DMS79 treated with DMSO at 0.1 percent for 48 hours (cell line): ENCODE measurements around the gene YTHDF1.

ENCODE experiments used
- DNase-seq: peaks from one replicate; lab custom pipeline; 2025; lab: John Stamatoyannopoulos, UW

YTHDF1 gene

DNA sequence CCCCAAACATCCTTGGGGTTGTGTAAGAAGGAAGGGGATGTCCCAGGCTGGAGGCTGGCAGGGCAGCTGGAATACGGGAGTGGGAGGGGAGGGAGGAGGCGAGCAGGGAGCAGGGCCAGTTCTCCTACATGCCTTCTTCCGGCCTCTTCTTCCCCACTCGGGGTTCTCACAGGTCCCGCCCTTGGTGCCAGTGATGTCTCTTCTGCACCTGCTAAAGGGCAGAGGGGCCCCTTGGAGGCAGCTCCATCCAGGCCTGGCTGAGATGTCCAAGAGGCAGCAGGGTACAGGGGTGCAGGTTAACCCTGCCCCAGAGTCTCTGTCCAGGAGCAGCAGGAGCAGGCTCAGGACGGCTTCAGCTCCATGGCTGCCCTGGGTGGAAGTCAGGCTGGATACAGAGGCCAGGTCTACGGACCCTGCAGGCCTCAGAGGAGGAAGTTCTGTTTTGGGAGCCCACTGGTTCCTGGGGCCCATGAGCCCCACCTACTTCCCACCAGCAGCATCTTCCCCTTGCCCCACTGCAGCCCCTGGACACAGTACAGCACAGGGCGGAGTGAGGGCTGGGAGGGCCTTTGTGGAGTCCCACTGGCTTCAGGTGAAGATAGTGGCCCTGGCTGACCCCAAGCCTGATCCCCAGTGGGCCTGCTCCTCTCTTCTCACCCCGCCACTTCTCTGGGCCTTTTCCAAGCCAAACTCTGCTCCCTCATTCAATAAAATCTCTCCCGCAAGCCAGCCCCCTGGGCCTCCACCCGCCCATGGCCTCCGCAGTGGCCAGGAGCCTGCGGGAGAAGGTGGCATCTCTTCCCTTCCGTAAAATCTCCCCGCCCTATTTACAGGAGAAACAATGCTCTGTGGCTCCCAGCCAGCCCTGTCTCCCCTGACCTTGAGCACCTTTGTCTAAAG, 60.4 kb downstream of the YTHDF1 start:
- no peak for DNase-seq

DNA sequence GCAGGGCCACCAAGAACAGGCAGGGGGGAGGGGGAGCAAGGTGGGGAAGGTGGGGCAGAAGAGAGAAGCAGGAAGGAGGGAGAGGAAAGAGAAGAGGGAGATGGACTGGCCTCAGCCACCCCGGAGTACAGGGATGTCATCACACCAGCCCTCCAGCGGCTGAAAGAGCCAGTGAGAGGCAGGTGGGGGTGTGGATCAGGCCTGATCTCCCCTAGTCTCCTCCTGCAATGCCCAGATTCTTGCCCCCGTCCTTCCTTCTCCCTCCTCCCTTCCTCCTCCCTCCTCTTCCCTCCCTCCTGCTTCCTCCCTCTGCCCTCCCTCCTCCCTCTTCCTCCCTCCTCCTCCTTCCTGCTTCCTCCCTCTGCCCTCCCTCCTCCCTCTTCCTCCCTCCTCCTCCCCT, 61.5 kb downstream of the YTHDF1 start:
- no peak for DNase-seq

DNA sequence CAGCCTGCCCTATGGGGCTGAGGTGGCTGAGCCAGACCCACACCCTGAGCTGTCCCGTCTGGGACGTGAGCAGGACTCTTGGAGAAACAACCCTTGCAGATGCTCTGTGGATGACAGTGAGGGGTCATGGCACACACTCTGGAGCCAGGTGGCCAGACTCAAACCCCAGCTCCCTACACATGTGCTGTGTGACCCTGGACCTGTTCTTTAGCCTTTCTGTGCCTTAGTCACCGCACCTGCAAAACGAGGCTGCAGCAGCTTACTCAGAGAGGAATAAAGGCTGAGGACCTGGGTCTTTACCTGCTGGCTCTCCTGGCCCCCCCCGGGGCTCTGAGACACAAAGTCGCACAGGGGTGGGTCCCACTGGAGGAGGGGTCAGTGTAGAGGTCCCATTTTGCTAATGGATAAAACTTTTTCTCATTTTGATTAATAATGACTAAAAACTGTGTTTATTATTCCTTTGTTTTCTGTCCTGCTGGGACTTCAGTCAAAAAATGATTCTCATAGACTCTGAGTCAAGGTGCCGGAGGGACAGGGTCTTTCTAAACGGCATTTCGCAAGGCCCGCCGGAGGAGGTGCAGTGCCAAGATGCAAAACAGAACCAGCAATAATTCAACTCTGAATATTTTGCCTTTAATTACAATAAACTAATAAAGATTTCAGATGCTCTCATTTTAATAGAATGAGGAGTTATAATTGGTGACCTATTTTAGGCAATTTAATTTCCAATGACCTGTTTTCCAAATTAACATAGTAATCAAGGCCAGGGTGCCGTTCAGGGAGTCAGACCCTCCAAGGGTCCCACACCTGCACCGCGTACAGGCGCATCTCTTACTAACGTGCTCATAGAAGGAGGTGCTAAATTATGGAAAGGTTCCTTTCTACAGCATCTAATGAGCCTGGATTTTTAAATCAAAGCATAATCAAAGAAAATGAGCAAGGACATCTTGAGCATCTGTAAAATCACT, 62.4 kb downstream of the YTHDF1 start:
- no peak for DNase-seq

DNA sequence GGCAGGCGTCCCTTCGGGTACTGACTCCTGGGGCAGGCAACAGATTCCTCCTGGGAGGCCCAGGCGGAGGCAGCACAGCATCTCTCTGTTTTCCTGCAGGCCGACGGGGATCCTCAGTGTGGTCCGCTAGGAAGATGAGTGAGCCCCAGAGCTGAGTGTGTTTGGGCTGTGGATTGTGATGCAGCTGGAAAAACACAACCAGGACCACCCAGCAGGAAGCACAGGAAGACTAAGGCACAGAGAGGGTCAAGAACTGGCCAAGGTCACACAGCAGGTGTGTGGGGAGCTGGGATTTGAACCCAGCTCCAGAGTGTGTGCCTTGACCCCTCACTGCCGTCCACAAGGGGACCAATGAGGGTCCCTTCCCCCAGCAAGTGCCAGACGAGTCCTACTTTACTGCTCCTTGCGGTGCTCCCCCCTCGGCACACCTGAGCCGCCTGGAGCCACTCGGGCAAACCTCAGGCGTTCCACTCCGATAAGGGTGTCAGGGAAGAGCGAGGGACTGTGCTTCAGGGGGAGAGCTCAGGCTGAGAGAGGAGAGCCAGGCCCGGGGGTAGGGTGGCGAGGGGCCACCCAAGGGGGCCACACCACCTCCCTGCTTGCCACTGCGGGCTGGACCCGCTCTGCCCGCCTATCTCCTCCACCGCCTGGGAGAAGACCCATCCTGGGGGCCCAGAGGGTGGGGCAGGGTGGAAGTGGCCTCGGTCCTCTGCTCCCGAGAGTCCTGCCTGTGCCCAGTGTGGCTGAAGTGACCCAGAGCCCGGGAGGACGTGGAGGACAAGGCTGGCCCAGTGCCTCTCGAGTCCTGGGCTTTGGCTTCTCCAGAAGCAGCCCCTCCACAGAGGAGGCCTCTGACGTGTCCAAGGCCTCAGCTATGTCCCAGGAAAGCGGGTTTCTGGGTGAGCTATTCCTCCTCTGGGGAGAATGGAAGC, 63.3 kb downstream of the YTHDF1 start:
- no peak for DNase-seq

DNA sequence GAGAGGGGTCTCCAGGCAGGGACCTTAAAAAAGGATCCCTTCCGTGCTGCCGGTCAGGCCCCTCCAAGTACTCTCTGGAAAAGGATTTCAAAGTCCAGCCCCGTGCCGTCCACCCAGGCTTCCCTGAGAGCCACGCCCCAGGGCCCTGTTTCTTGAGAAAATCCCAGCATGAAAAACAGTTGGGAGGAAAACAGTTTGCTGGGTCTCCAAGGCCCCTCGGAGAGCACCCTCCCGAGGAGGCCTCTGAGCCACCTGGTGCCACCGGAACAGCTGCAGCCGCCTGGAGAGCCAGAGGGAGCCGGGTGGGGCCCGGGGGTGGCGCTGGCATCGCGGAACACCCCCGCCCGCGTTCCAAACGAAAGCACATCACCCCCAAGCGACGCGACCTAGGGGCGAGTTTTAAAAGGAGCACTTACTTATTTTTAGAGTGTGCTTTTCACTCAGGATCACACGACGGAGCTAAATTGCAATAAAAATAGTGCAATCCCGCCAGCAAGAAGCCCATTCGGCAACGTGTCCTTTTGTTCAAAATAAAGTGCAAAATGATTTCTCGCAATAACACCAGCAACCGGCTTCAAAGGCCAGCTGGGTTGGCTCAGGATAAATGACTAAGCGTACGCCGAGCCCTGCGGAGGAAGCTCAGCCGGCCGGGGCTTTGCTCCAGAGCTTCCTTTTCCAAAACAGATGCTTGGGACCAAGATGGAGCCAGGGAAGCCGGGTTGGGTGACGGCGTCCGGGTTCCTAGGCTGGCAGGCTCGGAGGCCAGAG, 64.2 kb downstream of the YTHDF1 start:
- DNase-seq, result no peak

DNA sequence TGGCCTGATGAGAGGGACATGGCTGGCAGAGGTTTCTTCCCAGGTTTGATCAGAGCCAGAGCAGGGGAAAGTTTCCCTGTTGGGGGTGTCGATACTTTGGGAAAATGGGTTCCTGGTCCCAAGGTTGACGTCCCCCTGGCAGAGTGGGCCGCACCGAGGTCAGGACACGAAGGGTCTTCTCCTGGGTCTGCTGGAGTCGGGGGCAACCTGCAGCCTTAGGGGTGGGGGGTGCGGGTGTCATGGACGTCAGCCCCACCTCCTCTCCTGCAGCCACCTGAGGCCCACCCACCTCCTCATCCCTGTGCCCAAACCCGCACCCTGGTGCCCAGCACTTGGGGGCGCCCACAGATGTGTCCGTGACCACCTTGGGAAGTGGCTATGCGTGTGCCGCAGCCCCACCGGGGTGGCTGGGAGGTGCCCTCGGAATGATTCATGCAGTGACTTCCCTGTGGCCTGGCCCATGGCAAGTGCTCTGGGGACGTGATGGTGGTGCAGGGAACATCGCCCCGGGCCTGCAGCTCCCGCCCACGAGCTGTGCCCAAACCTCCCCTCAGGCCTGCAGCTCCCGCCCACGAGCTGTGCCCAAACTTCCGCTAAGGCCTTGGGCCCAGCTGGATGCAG, 64.9 kb downstream of the YTHDF1 start:
- DNase-seq, result no peak

DNA sequence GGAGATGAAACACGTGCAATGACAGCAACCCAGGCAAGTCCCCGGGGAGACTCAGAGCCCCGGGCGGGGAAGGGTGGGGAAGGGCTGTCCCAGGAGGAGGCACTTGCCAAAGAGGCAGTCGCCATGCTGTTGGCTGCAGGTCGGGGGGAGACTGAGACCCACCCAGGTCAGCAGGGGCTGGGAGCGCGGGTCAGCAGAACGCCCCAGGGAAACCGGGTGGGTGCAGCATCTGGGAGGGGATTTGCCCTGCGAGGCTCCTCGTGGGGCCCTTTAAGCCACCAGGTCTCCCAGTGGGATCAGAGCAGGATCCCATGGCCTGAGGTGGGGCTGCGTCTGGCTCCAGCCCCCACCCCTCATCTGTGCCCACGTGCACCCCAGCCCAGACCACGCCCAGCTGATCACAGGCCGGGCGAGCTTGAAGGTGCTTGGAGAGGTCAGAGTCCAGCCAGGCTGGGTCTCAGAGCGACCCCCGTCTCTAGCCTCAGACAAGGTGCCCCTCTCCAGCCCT, 65.5 kb downstream of the YTHDF1 start:
- no peak for DNase-seq

DNA sequence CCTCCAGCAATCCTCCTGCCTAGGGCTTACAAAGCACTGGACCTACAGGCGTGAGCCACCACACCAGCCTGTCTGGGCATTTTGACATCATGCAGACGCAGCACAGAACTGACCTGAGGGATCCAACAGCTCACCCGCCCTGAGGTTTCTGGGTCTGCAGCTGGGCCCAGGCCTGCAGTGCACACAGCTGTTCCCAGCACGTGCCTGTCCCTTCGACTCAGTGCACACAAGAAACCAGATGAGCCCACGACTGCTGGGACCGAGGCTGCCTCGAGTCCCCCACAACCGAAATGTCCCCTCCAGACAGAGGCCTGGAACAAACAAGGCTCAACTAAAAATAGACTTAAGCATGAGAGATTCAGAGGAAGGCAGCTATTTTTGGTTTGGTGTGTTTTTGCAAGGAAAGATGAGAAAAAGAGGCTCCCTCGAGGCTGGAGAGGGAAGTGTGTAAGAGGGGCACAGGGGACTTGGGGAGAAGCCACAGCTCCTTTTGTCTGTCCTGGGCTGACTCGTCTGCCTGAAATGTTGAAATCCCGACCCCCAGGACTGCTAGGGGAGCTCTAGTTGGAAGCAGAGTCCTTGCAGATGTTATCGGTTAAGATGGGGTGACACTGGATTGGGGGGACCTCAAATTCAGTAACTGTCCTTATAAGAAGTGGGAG, 66.3 kb downstream of the YTHDF1 start:
- no peak for DNase-seq

DNA sequence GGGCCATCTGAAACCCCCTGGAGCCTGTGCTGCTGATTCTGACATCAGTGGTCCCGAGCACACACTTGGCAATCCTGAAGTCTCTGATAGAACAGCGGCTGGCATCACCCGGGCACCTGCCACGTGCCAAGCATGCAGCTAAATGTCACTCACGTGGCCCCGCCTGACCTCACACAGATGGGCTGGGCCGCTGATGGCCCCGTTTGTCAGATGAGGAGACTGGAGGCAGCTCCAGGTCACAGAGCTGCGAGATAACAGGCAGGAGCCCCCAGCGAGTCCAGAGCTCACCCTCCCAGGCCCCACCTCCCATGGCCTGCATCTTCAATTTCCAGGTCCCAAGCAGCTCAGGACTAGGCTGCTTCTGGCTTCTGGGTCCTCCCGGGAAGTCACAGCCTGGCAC, 67.2 kb downstream of the YTHDF1 start:
- DNase-seq, result no peak

DNA sequence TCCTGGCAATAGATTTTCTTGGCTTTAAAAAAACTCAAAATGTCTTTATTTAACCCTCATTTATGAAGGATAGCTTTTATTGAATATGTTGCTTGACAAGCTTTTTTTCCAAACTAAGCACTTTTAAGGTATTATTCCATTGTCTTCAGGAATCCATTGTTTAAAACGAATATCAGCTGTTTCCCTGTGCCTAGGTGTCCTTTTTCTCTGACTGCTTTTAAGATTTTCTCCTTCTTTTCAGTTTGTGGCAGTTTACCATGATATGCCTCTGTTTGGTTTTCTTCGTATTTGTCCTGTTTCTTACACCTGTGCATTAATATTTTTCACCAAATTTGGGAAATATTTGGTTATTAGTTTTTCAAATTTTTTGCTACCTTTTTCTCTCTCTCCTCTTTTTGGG, 68.4 kb downstream of the YTHDF1 start:
- DNase-seq, result no peak
